GM23338 (cell line): ENCODE measurements around the gene TOM1L2. TPM values are rescaled to one million over a fixed set of nuclear protein-coding genes. Genes with fewer than 3 reads are reported as not detected.

Experiments used
- ATAC-seq: fragments of 200-7000 bp; cut with Tn5 transposase; 3 replicates; pipeline ENCODE4 v1.9.1; 2020
- DNase-seq: peaks from one replicate; pipeline ENCODE4 v3.0.0-alpha.2; 2015; ENCODE audit warnings: low spot score
- H2AFZ ChIP-seq: fragments of 200-600 bp; sonication (generic); 2 replicates; pipeline ENCODE4 v1.8.0; 2016; ENCODE audit warnings: antibody characterized with exemption, mild to moderate bottlenecking, moderate library complexity
- H3F3A ChIP-seq: fragments of 200-600 bp; sonication (generic); replicated peaks from 2 replicates; pipeline ENCODE4 v1.8.0; 2017; ENCODE audit warnings: antibody characterized with exemption, mixed run types, low read depth
- H3K27ac ChIP-seq: fragments of 200-600 bp; sonication (generic); 2 replicates; pipeline ENCODE4 v1.6.1; 2016; ENCODE audit warnings: low read depth
- H3K27me3 ChIP-seq: fragments of 200-600 bp; sonication (generic); 2 replicates; pipeline ENCODE4 v1.8.0; 2016; ENCODE audit warnings: mild to moderate bottlenecking, mixed run types, moderate library complexity; ENCODE audit not compliant: insufficient read depth
- H3K36me3 ChIP-seq: fragments of 200-600 bp; sonication (generic); 2 replicates; pipeline ENCODE4 v1.8.0; 2016; ENCODE audit warnings: mild to moderate bottlenecking; ENCODE audit not compliant: insufficient read depth
- H3K4me1 ChIP-seq: fragments of 200-600 bp; sonication (generic); 2 replicates; pipeline ENCODE4 v1.8.0; 2016; ENCODE audit warnings: mild to moderate bottlenecking, moderate library complexity; ENCODE audit not compliant: insufficient read depth
- H3K4me2 ChIP-seq: fragments of 200-600 bp; sonication (generic); 2 replicates; pipeline ENCODE4 v1.7.1; 2017; ENCODE audit warnings: mixed run types
- H3K4me3 ChIP-seq: fragments of 200-600 bp; sonication (generic); 2 replicates; pipeline ENCODE4 v1.6.1; 2016; ENCODE audit warnings: mixed run types
- H3K79me2 ChIP-seq: fragments of 200-600 bp; sonication (generic); replicated peaks from 2 replicates; pipeline ENCODE4 v1.8.0; 2017; ENCODE audit warnings: mild to moderate bottlenecking; ENCODE audit not compliant: insufficient read depth
- H3K9me2 ChIP-seq: fragments of 200-600 bp; sonication (generic); 2 replicates; pipeline ENCODE4 v1.8.0; 2017; ENCODE audit not compliant: insufficient read depth
- H4K20me1 ChIP-seq: fragments of 200-600 bp; sonication (generic); replicated peaks from 2 replicates; pipeline ENCODE4 v1.8.0; 2017; ENCODE audit warnings: mild to moderate bottlenecking; ENCODE audit not compliant: insufficient read depth
- H3K27ac Mint-ChIP-seq: 2 replicates; pipeline ENCODE4 v1.8.0; 2020; ENCODE audit warnings: inconsistent platforms, mild to moderate bottlenecking, moderate library complexity, mixed read lengths
- H3K27me3 Mint-ChIP-seq: 3 replicates; pipeline ENCODE4 v1.8.0; 2022; ENCODE audit warnings: low read depth, mild to moderate bottlenecking, moderate library complexity, mixed read lengths, inconsistent platforms; ENCODE audit not compliant: insufficient read depth, poor library complexity
- H3K36me3 Mint-ChIP-seq: 3 replicates; pipeline ENCODE4 v1.8.0; 2021; ENCODE audit warnings: low read depth, mild to moderate bottlenecking, inconsistent platforms, moderate library complexity, mixed read lengths
- H3K4me1 Mint-ChIP-seq: 3 replicates; pipeline ENCODE4 v1.8.0; 2020; ENCODE audit warnings: mild to moderate bottlenecking, inconsistent platforms, mixed read lengths
- H3K4me3 Mint-ChIP-seq: 3 replicates; pipeline ENCODE4 v1.8.0; 2021; ENCODE audit warnings: moderate library complexity, mild to moderate bottlenecking, inconsistent platforms, mixed read lengths
- H3K9me3 Mint-ChIP-seq: 3 replicates; pipeline ENCODE4 v1.8.0; 2020; ENCODE audit warnings: moderate library complexity, mild to moderate bottlenecking, inconsistent platforms, mixed read lengths
- EZH2phosphoT487 ChIP-seq: fragments of 200-600 bp; sonication (generic); IDR thresholded peaks from one replicate; pipeline ENCODE4 v1.8.1; 2018; ENCODE audit warnings: antibody characterized with exemption; ENCODE audit not compliant: unreplicated experiment
- JUNB ChIP-seq: IDR thresholded peaks from one replicate; pipeline ENCODE4 v1.6.1; 2016; ENCODE audit warnings: antibody characterized with exemption; ENCODE audit not compliant: unreplicated experiment
- STAT1 ChIP-seq: IDR thresholded peaks from one replicate; pipeline ENCODE4 v1.6.1; 2016; ENCODE audit warnings: antibody characterized with exemption; ENCODE audit not compliant: unreplicated experiment
- ZNF114 ChIP-seq: fragments of 250-450 bp; sonication (Bioruptor Pico); IDR thresholded peaks from 2 replicates; pipeline ENCODE4 v1.5.0; 2020; ENCODE audit warnings: mild to moderate bottlenecking, moderate library complexity
- ZNF331 ChIP-seq: fragments of 250-450 bp; sonication (Bioruptor Pico); IDR thresholded peaks from 2 replicates; pipeline ENCODE4 v1.5.0; 2020; ENCODE audit warnings: low read depth, mild to moderate bottlenecking, moderate library complexity
- polyA plus RNA-seq: library from polyadenylated mRNA; unstranded; fragments of >200 nt; fragmentation: Nextera tagmentation; extraction: Ambion mirVana; gene quantifications from 2 replicates; pipeline ENCODE4 v1.2.1, GENCODE V29; 2016
- total RNA-seq: library from RNA; depleted of rRNA; stranded (reverse); fragments of >200 nt; shearing (Covaris generic); gene quantifications from 2 replicates; pipeline ENCODE4 v1.2.3, GENCODE V29; 2014
- TF ChIP-seq, protein P1 (sequence below), 2 experiments: fragments of 200-600 bp in 1 of 2; sonication (generic) in 1 of 2; conservative IDR thresholded peaks; 2 replicates each; pipeline versions ENCODE4 v1.5.1 to v1.6.1; 2016 to 2017; ENCODE audit warnings: antibody characterized with exemption in 2 of 2, low read depth in 2 of 2, mild to moderate bottlenecking in 2 of 2, moderate library complexity in 1 of 2
- TF ChIP-seq, protein P2 (sequence below): fragments of 250-450 bp; sonication (Bioruptor Pico); IDR thresholded peaks from 2 replicates; pipeline ENCODE4 v1.5.0; 2020; ENCODE audit warnings: mild to moderate bottlenecking, moderate library complexity
- TF ChIP-seq, protein P3 (sequence below): IDR thresholded peaks from one replicate; pipeline ENCODE4 v1.6.1; 2018; ENCODE audit warnings: antibody characterized with exemption; ENCODE audit not compliant: unreplicated experiment

The TOM1L2 gene
- total and polyA plus RNA-seq, 2 experiments from 2014 or later = 3.3 TPM

DNA sequence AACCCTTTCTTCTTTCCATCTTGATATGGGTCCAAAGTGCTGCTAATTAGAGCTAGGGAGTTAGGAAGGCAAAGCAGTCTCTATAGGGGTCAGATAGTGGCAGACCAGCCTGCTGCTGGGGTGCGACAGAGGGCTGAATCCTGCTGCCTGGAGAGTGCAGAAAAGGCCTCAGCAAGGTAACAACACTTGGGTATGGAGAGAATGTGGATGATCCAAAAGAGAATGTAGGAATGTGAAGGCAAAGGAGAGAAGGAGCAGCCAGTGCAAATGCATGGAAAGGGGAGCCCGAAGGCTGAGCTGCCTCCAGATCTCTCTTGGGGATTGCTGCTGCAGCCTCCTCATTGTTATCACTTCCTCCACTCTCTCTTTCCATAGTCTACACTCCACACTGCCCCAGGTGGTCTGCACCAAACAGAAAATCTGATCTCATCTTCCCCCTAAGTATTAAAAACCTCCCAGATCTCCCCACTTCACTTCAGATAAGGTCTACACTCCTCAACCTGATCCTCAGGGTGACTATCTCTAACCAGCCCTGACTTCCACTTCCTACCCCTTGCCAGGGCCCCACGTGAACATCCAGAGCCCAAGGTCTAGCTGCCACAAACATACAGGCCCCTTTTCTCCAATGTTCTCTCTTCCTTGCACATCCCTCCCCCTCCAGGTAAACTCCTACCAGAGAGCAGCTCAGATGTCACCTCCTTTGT, 28.8 kb downstream of the TOM1L2 start:
- peaks cover 2% of the 10 kb centered on the region for H3K27me3 Mint-ChIP-seq
- H3K4me1 Mint-ChIP-seq = peaks cover 23% of the 10 kb centered on the region
- Histone ChIP-seq H3K36me3 (no peaks in the 10 kb centered on the region), H3K9me2 (no peaks in the 10 kb centered on the region), H3K79me2 (no peaks in the 10 kb centered on the region), H3K4me1 (peaks cover 36% of the 10 kb centered on the region), H3K4me2 (peak overlapping the region; percentile 31), H3K27me3 (no peaks in the 10 kb centered on the region), H3K4me3 (no peak overlapping the region), H3F3A (no peaks in the 10 kb centered on the region), H4K20me1 (no peaks in the 10 kb centered on the region), H2AFZ (peak overlapping the region; percentile 40; the same call in 1 of the 2 replicates), H3K27ac (peak overlapping the region; percentile 70; the same call in 1 of the 2 replicates)
- TF ChIP-seq JUNB (no peak), STAT1 (no peak), EZH2phosphoT487 (no peak), ZNF114 (CRISPR knock-in tag) (no peak), ZNF331 (CRISPR knock-in tag) (no peak)
- TF ChIP-seq, protein P1, sequence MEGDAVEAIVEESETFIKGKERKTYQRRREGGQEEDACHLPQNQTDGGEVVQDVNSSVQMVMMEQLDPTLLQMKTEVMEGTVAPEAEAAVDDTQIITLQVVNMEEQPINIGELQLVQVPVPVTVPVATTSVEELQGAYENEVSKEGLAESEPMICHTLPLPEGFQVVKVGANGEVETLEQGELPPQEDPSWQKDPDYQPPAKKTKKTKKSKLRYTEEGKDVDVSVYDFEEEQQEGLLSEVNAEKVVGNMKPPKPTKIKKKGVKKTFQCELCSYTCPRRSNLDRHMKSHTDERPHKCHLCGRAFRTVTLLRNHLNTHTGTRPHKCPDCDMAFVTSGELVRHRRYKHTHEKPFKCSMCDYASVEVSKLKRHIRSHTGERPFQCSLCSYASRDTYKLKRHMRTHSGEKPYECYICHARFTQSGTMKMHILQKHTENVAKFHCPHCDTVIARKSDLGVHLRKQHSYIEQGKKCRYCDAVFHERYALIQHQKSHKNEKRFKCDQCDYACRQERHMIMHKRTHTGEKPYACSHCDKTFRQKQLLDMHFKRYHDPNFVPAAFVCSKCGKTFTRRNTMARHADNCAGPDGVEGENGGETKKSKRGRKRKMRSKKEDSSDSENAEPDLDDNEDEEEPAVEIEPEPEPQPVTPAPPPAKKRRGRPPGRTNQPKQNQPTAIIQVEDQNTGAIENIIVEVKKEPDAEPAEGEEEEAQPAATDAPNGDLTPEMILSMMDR (conservative IDR thresholded peaks at IDR 0.05; ENCODE audit: low read depth in 2 of 2) = no peak
- TF ChIP-seq, protein P2, sequence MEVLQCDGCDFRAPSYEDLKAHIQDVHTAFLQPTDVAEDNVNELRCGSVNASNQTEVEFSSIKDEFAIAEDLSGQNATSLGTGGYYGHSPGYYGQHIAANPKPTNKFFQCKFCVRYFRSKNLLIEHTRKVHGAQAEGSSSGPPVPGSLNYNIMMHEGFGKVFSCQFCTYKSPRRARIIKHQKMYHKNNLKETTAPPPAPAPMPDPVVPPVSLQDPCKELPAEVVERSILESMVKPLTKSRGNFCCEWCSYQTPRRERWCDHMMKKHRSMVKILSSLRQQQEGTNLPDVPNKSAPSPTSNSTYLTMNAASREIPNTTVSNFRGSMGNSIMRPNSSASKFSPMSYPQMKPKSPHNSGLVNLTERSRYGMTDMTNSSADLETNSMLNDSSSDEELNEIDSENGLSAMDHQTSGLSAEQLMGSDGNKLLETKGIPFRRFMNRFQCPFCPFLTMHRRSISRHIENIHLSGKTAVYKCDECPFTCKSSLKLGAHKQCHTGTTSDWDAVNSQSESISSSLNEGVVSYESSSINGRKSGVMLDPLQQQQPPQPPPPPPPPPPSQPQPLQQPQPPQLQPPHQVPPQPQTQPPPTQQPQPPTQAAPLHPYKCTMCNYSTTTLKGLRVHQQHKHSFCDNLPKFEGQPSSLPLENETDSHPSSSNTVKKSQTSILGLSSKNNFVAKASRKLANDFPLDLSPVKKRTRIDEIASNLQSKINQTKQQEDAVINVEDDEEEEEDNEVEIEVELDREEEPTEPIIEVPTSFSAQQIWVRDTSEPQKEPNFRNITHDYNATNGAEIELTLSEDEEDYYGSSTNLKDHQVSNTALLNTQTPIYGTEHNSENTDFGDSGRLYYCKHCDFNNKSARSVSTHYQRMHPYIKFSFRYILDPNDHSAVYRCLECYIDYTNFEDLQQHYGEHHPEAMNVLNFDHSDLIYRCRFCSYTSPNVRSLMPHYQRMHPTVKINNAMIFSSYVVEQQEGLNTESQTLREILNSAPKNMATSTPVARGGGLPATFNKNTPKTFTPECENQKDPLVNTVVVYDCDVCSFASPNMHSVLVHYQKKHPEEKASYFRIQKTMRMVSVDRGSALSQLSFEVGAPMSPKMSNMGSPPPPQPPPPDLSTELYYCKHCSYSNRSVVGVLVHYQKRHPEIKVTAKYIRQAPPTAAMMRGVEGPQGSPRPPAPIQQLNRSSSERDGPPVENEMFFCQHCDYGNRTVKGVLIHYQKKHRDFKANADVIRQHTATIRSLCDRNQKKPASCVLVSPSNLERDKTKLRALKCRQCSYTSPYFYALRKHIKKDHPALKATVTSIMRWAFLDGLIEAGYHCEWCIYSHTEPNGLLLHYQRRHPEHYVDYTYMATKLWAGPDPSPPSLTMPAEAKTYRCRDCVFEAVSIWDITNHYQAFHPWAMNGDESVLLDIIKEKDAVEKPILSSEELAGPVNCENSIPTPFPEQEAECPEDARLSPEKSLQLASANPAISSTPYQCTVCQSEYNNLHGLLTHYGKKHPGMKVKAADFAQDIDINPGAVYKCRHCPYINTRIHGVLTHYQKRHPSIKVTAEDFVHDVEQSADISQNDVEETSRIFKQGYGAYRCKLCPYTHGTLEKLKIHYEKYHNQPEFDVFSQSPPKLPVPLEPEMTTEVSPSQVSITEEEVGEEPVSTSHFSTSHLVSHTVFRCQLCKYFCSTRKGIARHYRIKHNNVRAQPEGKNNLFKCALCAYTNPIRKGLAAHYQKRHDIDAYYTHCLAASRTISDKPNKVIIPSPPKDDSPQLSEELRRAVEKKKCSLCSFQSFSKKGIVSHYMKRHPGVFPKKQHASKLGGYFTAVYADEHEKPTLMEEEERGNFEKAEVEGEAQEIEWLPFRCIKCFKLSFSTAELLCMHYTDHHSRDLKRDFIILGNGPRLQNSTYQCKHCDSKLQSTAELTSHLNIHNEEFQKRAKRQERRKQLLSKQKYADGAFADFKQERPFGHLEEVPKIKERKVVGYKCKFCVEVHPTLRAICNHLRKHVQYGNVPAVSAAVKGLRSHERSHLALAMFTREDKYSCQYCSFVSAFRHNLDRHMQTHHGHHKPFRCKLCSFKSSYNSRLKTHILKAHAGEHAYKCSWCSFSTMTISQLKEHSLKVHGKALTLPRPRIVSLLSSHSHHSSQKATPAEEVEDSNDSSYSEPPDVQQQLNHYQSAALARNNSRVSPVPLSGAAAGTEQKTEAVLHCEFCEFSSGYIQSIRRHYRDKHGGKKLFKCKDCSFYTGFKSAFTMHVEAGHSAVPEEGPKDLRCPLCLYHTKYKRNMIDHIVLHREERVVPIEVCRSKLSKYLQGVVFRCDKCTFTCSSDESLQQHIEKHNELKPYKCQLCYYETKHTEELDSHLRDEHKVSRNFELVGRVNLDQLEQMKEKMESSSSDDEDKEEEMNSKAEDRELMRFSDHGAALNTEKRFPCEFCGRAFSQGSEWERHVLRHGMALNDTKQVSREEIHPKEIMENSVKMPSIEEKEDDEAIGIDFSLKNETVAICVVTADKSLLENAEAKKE (CRISPR knock-in tag) = no peak
- TF ChIP-seq, protein P3, sequence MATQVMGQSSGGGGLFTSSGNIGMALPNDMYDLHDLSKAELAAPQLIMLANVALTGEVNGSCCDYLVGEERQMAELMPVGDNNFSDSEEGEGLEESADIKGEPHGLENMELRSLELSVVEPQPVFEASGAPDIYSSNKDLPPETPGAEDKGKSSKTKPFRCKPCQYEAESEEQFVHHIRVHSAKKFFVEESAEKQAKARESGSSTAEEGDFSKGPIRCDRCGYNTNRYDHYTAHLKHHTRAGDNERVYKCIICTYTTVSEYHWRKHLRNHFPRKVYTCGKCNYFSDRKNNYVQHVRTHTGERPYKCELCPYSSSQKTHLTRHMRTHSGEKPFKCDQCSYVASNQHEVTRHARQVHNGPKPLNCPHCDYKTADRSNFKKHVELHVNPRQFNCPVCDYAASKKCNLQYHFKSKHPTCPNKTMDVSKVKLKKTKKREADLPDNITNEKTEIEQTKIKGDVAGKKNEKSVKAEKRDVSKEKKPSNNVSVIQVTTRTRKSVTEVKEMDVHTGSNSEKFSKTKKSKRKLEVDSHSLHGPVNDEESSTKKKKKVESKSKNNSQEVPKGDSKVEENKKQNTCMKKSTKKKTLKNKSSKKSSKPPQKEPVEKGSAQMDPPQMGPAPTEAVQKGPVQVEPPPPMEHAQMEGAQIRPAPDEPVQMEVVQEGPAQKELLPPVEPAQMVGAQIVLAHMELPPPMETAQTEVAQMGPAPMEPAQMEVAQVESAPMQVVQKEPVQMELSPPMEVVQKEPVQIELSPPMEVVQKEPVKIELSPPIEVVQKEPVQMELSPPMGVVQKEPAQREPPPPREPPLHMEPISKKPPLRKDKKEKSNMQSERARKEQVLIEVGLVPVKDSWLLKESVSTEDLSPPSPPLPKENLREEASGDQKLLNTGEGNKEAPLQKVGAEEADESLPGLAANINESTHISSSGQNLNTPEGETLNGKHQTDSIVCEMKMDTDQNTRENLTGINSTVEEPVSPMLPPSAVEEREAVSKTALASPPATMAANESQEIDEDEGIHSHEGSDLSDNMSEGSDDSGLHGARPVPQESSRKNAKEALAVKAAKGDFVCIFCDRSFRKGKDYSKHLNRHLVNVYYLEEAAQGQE = no peak
- ATAC-seq = peak; percentile 71
- H3K27ac Mint-ChIP-seq = peak overlapping the region; percentile 2; the same call in 1 of the 2 replicates
- peak; percentile 52 for DNase-seq
- no peaks in the 10 kb centered on the region for H3K36me3 Mint-ChIP-seq
- H3K9me3 Mint-ChIP-seq = no peaks in the 10 kb centered on the region
- peak overlapping the region; percentile 1; the same call in 1 of the 3 replicates for H3K4me3 Mint-ChIP-seq
